Cardiac septum (tissue), 1 donor: ENCODE measurements around the gene DLG5. TPM values are rescaled to one million over a fixed set of nuclear protein-coding genes. Genes with fewer than 3 reads are reported as not detected.

ENCODE experiments used
- DNase-seq: peaks from one replicate; pipeline ENCODE4 v3.0.0-alpha.2; 2020; ENCODE audit warnings: low spot score
- intact Hi-C: fragments of 100-400 bp; cut with DNase I; formaldehyde crosslinking; loops from one replicate; pipeline ENCODE4 v1.14.0; 2022
- total RNA-seq: library from RNA; stranded (reverse); fragmentation: NEBNext Ultra II Directional; extraction: Animal tissue kit (Norgen Biotek cat#: 25700); gene quantifications from one replicate; pipeline ENCODE4 v1.2.1, GENCODE V29; 2021
- donor health status: DM: no; HTN: no; CAD: no.

Gene DLG5
- total RNA-seq, 1 donor from 2014 or later: 19.5 TPM

DNA sequence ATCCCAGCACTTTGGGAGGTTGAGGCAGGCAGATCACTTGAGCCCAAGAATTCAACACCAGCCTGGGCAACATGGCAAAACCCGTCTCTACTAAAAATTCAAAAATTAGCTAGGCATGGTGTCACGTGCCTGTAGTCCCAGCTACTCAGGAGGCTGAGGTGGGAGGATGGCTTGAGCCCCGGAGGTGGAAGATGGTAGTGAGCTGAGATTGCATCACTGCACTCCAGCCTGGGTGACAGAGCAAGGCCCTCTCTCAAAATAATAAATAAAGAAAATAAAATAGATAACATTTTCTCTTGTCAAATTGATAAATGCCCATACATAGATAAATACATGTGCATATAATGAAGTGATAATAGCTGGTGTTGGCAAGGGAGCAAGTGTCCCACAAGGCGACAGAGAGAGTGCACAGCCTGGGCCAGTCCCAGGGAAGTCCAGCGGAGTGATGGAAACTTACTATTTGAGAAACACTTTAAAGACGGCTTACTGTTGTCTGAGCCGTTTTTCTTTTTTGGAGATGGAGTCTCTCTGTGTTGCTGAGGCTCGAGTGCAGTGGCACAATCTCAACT, 33.4 kb upstream of the DLG5 start:
- intact Hi-C loops: no loop called here
- DNase-seq: no peak

DNA sequence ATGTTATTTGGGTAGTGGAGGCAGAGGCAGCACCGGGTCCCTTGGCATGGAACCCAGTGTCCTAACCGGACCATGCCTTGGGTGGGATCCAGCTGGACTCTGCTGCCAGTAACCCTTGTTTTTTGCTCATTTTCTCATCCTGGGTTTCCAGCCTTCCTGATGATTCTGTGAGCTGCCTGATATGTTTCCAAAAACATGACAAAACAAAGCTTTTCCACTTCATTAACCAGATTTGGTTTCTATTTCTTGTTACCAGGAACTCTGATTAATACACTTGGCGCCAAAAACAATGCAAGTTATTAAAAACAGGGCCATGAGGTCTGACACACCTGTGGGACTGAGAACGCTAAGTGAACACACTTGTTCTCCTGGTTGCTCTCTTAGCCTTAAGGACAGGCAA, 32.8 kb upstream of the DLG5 start:
- intact Hi-C loops: no loop called here
- no peak for DNase-seq

DNA sequence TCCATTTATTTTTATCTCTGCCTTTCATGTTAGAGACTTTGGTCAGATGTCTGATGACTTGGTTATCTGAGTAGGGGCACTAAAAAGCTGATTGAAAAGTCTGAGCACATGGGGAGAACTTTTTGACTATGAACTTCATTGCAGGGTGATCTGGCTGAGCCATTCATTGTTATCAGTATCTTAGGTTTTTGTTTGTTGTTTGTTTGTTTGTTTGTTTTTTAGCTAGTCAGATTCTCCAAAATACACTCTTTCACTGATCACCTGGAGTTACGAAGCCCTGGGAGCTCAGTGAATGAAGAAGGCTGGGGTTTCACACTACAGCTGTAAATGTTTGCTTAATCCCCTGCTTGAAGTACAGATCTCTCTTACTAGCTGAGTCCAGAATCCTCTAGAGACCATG, 28.6 kb upstream of the DLG5 start:
- intact Hi-C loops: no loop called here
- no peak for DNase-seq

DNA sequence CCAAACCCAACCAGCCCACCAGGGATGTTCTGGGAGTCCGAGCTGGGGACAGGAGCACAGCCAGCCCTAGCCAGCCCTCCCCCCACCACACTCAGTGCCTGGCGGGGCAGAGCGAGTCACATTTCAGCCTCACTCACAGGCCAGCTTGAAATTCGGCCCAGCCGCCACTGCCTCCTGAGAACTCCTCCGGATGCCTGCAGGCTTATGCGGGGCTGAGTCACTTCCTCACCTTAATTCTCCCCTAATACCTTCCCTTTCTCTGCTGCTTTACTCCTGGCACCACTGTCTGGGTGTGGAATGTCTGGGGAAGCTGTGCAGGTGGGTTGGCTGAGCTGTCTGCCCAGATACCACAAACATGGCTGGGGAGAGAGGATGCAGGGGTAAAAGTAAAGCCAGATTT, 22.6 kb upstream of the DLG5 start:
- DNase-seq: no peak
- intact Hi-C loops: no loop called here

DNA sequence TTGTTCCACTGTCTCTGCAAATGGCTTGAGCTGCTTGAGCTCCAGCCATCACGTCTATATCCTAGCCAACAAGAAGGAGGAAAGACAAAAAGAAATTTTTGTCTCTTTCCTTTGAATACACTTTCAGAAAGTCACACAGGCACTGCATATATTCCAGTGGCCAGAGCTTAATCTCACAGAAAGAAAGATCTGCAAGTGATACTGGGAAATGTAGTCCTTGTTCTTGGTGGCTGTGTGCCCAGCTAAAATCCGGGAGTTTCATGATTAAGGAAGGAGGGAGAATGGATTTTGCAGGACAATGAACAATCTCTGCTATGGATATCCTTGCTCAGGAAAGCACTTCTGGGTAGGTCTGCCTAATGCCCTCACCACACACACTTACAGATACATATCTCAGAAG, 19.5 kb upstream of the DLG5 start:
- intact Hi-C loops: no loop called here
- DNase-seq: no peak

DNA sequence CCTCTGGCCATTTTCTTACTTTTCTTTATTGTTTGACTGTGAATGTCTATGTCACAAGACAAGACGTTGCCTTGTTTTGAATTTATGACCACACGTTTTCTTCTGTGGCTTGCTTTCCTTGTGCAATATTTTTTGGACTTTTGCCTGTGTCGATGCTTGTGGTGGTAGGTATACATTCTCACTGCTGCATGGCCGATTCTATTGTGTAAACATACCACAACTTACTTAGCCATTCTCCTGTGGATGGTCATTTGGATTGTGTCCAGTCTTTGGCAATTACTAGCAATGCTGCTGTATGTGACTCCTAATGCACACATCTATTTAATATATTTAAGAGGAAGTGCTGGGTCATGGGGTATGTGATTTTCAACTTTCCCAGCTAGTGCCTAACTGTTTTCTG, 18.0 kb upstream of the DLG5 start:
- intact Hi-C loops: no loop called here
- no peak for DNase-seq

DNA sequence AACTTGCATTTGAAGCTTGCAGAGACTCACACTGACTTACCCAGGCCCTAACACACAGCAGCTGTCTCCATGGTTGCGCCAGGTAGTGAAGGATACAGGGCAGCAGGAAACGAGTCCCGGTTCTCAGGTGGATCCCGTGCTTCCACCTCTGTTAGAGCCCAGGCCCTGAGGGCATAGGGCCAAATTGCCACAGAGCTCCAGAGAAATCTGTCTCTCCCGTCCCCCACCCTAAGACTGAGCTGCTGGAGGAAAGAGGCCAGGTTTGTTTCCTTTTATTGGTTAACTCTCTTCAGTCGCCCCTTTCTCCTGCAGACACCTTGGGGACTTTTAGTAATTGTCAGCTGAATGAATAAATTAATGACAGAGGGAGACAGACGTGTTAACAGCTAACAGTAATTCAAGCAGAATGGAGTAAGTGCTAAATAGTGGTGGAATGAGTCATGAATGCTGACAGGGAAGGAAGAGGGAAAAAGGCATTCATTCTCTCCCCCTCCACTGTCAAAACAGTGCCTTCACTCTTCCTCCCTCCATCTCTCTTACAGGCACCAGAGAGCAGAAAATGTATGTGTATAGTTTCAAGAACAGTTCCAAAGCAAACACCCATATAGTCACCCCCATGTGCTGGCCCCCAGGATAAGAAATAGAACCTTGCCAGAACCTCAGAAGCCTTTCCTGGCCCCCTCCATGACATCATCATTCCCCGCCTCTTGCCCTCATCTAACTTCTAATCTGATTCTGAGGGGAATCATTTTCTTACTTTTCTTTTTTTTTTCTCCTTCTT, 16.8 kb upstream of the DLG5 start:
- DNase-seq: no peak
- intact Hi-C loops: no loop called here

DNA sequence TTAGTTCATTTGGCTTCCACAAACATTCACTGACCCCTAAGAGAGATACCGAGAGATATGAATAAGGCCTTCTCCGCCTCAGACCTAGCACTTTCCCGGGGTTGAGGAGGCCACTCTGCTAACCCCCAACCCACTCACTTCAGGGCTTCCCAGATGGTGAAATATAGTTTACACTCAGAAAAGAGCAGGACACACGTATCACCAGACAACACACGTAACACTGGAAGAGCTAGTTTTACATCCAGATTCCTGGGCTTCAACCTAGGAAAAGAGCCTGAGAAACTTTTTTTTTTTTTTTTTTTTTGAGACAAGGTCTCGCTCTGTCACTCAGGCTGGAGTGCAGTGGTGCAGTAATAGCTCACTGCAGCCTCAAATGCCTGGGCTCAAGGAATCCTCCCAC, 15.2 kb upstream of the DLG5 start:
- intact Hi-C loops: no loop called here
- DNase-seq: no peak

DNA sequence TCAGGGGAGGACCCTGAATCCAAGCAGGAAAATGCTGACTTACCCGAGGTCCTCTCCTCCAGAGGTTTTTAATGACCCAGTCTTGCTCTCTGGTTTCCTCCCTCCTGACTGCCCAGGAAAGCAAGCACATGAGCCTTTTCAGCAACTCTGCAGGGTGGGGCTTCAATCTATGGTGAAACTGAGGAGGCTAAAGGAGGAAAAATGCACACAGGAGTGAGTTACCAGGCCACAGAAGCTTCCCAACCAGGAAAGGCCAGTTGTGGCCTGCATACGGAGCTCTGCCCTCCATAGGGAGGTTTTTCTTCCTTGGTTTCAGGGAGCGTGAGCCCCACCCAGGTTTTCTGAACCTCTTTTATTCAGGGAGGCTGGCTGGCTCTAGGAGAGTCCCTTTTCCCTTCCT, 14.1 kb upstream of the DLG5 start:
- intact Hi-C loops: no loop called here
- DNase-seq: no peak

DNA sequence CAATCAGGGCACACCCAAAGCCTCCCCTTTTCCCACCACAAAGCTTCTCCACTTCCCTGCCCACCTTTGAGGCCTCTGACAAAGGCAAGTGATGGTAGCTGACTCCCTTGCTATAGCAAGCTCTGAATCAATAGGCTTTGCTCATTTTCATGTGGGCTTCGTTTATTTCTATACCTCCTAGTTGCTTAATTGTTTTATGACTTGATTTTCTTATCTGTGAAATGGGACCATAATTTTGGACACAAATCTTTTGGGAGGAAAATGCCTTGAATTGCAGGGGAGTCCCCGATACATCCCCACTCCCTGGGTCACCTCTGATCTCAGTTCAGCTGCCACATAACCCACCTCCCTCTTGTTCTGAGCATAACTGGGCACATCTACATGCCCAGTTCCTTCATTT, 13.7 kb upstream of the DLG5 start:
- intact Hi-C loops: no loop called here

DNA sequence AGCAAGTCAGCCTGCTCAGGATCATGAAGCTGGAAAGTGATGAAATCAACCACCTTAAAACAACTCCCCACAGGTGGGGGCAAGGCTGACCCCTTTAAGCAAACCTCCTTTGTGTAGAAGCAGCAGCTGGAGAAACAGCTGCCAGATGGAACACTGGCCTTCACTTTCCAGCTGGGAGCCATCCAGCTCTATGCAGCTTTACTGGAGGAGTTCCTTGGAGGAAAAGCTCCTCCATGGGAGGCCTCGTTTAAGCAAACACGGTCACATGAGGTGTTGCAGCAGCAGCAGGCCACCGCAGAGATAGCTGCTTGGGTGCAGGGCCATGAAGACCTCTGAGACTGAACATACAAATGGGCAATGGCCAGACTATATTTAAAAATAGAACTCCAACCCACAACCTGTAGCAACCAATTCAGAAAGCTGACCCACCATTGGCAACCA, 13.0 kb upstream of the DLG5 start:
- intact Hi-C loops: no loop called here
- DNase-seq: no peak

More for the DNA sequence above, 13.7 kb upstream of the DLG5 start:
- no peak for DNase-seq

DNA sequence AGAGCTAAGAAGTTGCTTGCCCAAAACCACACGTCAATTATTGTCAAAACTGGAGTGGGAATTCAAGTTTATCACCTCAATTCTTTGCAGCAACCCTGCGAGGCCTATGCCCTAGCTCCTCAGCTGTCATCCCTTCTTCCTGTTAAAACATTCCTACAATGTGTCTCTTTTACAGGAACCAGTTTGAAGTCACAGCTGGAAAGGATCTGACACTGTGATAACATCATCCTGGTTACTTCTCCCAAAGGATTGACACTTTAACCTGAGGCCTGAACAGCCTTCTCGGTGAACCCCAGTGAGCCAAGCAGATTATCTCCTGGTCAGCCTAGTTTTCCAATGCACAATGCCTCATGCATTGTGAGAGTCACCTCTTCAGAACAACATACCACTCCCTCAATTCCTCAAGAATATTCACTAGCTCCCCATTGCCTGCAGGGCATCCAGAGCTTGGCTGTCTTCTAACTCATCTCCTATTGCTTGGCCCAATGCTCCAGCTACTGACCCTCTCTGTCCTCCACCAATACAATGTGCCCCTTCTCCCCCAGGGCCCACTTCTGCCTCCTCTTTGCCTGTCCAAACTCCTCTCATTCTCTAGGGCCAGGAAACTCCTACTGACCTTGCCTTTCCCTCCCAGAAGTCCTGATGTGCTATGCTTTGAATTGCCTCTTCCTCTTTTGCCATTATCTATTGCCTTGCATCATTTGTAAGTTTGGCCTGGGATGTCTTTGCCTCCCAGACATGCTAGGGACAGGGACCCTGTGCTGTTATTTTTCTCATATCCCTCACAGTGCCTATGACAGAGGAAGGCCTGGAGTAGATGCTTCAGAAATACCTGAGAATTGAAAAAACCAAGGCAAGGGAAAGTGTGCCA, 10.4 kb upstream of the DLG5 start:
- no peak for DNase-seq
- intact Hi-C loops: no loop called here

DNA sequence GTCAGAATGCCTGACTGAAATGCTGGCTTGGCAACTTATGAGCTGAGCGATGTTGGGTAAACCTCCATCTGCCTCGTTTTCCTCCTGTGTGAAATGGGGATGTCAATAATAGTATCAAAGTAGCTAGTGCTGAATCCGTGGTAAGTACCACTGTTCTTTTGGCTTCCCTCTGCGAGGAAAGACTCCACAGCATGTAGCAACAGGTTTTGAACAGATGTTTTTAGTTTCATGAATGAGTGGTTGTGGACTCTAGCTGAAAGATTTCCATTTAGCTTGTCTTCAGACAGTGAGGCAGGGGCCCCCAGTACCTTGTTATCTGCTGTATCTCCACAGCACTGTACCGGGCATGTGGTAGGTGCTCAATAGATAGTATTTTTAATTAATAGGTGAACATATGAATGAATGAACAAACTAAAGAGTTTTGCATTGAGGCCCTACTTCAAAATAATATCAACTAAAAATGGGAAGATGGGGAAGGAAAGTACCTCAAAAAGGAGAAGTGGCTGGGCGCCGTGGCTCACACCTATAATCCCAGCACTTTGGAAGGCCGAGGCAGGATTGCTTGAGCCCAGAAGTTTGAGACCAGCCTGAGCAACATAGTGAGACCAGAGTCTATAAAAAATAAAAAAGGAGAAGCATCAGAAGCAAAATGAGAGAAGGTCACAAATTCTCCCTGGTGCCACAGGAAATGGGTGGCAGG, 5.6 kb upstream of the DLG5 start:
- no peak for DNase-seq
- intact Hi-C loops: no loop called here

DNA sequence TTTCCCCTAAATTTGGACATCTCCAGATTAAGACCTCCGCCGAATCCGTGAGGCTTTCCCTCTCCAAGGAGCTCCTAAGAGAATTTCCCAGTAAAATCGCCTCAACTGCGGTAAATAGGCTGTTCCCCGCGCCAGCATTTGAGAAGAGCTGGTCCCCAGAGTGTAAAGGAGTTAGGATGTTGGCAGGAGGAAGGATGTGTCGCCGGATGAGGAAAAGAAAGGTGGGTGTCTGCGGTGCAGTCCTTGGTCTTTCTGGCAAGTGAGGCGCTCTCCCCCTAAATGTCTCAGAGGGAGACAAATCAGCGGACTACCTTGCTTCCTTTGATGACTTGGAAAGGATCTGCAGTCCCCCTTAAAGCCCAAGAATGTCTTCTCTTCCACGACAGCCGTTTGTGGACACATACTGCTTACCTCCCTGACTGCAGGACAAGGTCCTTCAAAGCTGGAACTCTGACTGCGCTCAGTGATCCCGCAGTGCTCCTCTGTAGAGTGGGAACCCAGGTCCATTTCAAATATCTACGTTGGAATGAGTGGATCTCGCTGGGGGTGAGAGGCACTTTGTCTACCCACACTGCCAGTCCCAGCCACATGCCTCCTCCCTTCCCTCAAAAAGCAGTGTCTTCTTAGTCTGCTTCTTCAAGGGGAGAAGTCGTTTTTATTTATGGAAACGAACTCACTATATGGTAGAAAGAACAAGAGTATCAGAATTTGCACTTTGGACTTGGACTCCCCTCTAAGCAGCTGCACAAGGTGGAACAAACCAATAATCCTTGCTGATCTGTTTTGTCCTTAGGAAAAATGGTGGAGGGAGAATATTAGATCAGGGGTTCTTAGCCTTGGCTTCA, 1.1 kb upstream of the DLG5 start:
- intact Hi-C loops: loop anchor here (5.0 kb wide), 1 partner anchor 45 kb away; no protein-coding TSS in a partner anchor
- no peak for DNase-seq

DNA sequence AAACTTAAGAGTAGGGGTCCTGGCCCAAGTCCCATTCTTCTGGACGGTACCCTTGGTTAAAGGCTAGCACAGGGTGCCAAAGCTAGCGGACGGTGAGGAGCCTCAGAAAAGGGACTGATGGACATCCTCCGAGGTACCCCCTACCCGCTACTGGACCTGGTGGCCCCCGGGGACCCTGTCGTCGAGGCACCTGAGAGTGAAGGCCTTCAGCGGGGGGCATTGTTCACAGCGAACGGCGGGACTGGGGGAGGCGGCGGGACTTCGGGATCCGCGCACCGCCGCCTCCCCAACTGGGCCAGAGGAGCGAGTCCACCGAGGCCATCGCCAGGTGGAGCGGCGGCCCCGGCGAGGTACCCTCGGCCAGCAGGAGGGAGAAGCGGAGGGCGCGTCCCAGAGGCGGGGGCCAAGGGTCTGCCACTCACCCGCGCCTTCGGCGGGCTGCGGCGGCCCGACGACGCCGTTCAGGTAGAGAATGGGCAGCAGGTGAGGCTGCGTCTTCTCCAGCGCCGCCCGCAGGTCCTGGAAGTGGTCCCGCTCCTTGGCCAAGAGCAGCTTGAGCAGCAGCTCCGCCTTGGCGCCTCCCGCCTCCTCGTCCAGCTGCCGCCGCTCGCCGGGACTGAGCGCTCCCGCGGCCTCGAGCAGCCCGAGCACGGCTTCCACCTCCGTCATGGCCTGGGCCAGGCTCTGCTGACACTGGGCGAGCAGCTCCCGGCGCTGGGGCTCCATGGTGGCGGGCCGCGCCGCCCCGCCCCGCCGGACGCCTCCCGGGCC, 575 bp downstream of the DLG5 start:
- intact Hi-C loops: loop anchor here (5.0 kb wide), 1 partner anchor 46 kb away; no protein-coding TSS in a partner anchor
- DNase-seq: no peak

DNA sequence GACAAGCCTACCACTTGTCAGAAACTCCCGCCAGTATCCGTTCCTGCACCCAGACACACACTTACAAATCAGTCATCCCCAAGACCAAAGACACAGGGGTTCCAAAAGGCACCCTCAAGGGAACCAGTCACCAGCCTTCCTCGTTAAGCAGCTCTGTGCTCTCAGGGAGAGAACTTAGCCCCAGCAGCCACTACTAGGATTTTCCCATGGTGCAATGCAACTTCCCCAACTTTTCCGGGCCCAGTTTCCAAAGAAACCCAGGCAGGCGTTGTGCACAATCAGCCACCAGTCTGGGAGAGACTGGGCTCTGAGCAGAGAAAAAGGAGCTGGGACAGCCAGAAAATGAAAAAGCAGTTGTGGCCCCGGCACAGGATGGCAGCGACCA, 1.2 kb downstream of the DLG5 start:
- no peak for DNase-seq
- intact Hi-C loops: loop anchor here (5.0 kb wide), 1 partner anchor 47 kb away; no protein-coding TSS in a partner anchor

DNA sequence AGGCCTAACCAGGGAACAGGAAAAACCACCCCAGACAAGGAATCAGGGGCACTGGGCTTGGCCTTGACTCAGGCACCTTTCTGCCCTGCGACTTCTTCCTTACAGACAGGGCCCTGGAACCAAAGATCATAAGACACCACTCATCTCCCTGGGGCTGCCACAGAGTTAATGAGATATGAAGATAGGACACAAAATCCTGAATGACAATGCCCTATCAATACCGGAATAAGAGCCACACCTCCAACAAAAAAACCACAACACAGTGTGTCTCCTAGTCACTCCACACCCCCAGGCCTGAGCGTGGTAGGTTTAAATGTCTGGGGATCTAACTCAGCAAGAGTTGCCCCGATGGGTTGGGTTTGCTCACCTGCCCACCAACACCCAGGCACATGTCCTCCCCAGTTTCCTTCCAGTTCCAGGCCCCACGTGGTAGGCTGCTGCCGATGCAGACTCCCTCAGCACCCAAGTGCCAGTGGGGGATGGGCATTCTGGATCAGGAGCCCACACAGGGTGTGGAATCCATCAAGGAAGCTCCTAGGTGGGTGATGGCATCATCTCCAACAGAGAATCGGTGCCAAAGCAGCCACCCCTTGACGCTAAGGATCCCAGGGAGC, 3.9 kb downstream of the DLG5 start:
- intact Hi-C loops: no loop called here
- no peak for DNase-seq

DNA sequence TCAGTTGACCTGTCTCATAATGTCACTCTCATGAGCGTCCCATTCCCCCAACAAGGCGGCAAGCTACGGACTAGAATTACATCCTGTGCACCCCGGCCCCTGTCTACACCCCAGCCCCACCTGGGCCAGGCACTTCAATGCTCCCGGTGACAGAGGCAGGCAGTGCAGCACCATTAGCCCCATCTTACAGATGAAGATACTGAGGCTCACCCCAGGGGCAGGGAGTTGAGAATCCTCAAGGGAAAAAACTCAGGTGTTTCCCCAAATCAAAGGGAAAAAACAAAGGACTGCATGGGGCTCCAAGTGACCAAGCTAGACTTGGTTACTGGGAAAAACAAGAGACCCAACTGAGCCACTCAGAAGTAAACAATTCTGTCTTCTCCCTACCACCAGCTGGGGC, 4.5 kb downstream of the DLG5 start:
- no peak for DNase-seq
- intact Hi-C loops: no loop called here
